ENCODE data around the gene GAS7. TPM values are rescaled to one million over a fixed set of nuclear protein-coding genes. Genes with fewer than 3 reads are reported as not detected.

GAS7 gene
- polyA plus RNA-seq, 3 donors: 13.7 to 16.6 (median 16.1) TPM

- no peak for DNase-seq (ENCODE audit: low read depth in 3 of 3, low spot score in 2 of 3)
Observed at GRCh38 chr17:10139577-10139976, 58.8 kb downstream of the GAS7 start.

DNA sequence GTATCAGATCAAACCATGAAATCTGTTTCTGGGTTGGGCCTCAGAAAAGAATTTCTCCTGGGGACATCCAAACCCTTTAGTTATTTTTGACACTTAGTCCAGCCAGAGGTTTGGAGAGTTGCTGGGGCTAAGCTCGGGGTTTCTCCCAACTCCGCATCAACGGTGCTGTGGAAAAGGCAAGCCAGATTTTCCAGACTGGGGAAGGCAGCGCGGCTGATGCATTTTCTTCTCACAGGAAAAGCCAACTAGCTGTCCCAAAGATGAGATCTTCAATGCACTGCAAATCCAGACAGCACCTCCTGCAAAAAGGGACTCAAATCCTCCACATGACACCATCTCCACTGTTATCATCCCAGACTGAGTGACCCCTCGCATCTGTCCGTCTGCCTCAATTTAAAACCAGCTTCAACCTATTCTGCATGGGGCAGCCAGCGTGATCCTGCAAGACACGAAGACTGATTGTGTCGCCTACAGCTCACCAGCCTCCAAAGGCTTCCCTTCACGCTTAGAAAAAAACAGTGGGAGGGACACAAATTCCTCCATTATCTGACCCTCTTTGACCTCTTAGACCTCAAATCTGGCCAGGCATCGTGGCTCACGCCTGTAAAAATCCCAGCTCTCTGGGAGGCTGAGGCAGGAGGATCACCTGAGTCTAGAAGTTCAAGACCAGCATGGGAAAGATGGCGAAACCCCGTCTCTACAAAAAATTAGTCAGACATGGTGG lies 62.0 kb downstream of the GAS7 start:
- no peak for DNase-seq (ENCODE audit: low read depth in 3 of 3, low spot score in 2 of 3)

GRCh38 chr17:10135539-10136257 lies 62.7 kb downstream of the GAS7 start:
- DNase-seq (ENCODE audit: low read depth in 3 of 3, low spot score in 2 of 3): no peak

- DNase-seq (ENCODE audit: low read depth in 3 of 3, low spot score in 2 of 3): no peak
Observed at GRCh38 chr17:10130677-10131076, 67.7 kb downstream of the GAS7 start.

DNA sequence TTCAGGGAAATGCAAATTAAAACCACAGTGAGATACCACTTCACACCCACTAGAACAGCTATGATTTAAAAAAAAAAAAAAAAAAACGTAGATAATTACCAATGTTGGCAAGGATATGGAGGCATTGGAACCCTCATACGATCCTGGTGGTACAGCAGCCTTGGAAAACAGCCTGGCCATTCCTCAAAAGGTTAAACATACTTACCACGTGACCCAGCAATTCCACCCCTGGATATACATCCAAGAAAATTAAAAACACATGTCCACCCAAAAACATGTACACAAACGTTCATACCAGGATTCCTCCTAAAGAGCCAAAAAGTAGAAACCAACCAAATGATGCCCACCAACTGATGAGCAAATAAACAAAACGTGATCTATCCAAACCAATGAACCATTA lies 68.1 kb downstream of the GAS7 start:
- no peak for DNase-seq (ENCODE audit: low read depth in 3 of 3, low spot score in 2 of 3)

DNA sequence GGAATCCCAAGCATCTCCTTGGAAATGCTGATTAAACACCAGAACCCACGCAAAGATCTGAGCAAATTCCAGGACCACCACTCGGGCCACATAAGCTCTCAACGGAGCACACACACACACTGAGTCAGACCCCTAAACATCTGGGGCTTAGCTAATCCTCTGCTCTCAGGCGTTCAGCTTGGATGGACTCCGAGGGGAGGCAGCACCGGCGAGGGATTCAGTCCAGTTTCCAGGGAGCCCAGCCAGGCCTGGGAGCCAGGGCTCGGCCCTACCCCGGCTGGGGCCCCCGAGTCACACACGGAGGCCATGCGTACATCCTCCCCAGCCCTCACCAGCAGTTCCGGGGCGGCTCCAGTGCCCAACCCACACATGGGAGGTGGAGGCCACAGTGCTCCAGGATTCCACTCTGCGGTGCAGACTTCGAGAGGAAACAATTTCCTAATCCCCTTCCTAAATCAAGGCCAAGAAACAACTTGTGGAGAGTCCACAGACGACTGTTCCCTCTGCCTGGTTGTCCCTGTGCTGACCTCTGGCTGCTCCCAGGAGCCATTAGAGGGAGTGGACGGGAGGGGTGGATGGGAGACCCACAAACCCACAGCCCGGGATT lies 70.5 kb downstream of the GAS7 start:
- no peak for DNase-seq (ENCODE audit: low read depth in 3 of 3, low spot score in 2 of 3)

GRCh38 chr17:10126616-10127501 lies 71.5 kb downstream of the GAS7 start:
- DNase-seq (ENCODE audit: low read depth in 3 of 3, low spot score in 2 of 3): no peak

DNA sequence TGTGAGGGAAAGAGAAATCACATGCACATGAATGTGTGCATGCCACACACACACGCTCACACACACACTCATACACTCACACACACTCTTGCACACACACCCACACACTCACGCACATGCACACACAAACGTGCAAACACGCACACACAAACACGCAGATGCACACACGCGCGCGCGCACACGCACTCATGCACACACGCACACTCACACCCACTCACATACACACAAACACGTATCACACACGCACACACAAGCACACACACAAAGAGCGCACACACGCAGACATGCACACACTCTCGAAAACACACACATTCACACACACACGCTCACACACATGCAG lies 72.2 kb downstream of the GAS7 start:
- no peak for DNase-seq (ENCODE audit: low read depth in 3 of 3, low spot score in 2 of 3)

DNA sequence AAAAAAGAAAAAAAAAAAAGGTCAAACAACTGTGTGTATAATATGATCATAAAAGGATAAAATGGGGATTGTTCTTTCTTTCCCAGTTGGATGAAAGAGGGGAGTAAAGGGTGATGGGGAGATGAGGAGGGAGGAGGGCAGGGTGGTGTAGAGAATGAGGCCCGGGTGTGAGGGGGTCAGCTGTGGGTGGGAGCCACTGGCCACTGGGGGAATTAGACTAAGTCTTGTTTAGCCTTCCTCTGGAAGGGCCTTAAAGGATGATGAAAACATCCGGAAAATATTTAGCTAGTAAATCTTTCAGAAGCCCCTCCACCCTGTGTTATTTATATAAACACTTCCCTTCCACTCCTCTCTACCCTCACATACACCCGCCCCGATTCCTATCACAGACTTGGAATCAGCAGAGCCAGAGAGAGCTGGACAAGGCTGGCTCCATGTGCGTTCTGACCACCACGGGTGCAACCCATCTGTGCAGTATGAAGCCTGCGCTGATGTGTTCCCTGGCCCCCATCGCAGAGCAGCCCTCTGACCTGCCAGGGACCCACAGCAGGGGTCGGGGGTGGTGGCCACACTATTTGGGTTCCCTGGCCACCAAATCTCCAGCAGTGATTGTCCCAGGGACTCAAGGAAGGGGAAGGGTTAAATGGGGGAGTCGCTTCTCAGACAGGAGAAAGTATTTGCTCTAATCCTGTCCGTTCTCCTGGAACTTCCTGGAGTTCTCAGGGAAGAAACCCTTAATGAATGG lies 72.7 kb downstream of the GAS7 start:
- DNase-seq (ENCODE audit: low read depth in 3 of 3, low spot score in 2 of 3): peak in 1 of 3 donors; percentile 45

GRCh38 chr17:10123093-10123492 lies 75.3 kb downstream of the GAS7 start:
- no peak for DNase-seq (ENCODE audit: low read depth in 3 of 3, low spot score in 2 of 3)

GRCh38 chr17:10121971-10122707 lies 76.3 kb downstream of the GAS7 start:
- DNase-seq (ENCODE audit: low read depth in 3 of 3, low spot score in 2 of 3): no peak

DNA sequence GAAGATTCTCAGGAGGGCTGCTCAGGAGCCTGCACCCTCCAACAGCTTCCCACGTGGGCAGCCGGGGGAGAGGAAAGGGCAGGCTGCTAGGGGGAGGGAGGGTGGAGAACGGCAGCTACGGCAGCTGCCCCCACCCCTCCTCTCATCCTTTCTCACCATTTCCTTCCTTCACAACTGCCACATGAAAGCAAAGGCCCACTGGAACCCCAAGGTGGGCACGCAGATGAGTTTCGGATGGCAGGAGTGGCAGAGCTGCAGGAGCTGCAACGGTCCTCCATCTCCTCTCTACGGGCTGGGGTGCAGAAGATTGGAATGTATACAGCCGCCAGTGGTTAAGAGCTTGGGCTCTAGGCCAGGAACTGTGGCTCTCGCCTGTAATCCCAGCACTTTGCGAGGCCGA lies 77.7 kb downstream of the GAS7 start:
- no peak for DNase-seq (ENCODE audit: low read depth in 3 of 3, low spot score in 2 of 3)

- DNase-seq (ENCODE audit: low read depth in 3 of 3, low spot score in 2 of 3): no peak
Observed at GRCh38 chr17:10120109-10120485, 78.3 kb downstream of the GAS7 start.

- DNase-seq (ENCODE audit: low read depth in 3 of 3, low spot score in 2 of 3): no peak
Observed at GRCh38 chr17:10119203-10120108, 79.0 kb downstream of the GAS7 start.

GRCh38 chr17:10118788-10119130 lies 79.6 kb downstream of the GAS7 start:
- DNase-seq (ENCODE audit: low read depth in 3 of 3, low spot score in 2 of 3): no peak

GRCh38 chr17:10117581-10118001 lies 80.8 kb downstream of the GAS7 start:
- DNase-seq (ENCODE audit: low read depth in 3 of 3, low spot score in 2 of 3): no peak

DNA sequence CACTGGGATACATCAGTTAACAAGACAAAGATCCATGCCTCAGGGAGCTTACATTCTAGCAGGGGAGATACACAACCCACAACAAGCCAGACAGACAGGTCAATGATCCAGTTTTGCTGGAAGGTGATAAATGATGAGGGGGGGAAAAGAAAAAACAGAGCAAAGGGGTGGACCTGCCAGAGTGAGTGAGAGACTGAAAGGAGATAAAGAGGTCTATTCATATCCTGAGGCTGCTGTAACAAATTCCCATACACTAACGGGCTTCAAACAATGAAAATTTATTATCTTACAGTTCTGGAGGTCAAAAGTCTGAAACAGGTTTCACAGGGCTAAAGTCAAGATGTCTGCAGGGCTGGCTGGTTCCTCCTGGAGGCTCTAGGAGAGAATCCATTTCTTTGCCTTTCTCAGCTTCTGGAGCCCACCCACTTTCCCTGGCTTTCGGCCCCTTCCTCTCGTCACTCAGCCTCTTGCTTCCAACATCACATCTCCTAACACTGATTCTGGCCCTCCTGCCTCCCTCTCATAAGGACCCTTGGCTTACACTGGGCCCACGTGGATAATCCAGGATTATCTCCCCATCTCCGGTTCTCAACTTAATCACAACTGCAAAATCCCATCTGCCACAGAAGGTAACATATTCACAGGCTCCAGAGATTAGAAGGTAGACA lies 81.5 kb downstream of the GAS7 start:
- DNase-seq (ENCODE audit: low read depth in 3 of 3, low spot score in 2 of 3): no peak

DNA sequence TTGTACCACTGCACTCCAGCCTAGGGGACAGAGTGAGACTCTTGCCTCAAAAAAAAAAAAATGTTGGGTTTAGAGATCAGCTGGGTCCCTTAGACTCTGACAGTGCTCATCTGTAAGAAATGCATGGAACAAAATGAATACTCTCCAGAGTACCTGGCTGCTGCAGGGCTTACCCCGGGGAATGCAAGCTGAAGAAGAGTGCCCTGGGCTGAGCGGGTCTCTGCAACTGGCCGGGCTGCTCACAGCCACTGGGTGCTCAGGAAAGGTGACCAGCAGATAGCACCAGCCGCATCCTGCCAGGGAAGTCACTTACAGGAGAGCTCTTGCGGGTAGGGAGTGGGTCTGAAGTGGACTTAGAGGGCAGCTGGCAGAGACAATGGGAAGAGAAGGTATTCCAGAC lies 82.1 kb downstream of the GAS7 start:
- no peak for DNase-seq (ENCODE audit: low read depth in 3 of 3, low spot score in 2 of 3)

All from right renal cortex interstitium (tissue), 3 donors.